CD4-positive, alpha-beta T cell treated with Interleukin-17A for 4 hours (primary cell): Measurements from ENCODE around the gene KLHDC7B.

Source experiments
- DNase-seq: peaks from one replicate; pipeline ENCODE4 v3.0.0-alpha.2; 2020; ENCODE audit warnings: mixed read lengths

KLHDC7B gene

GRCh38 chr22:50574383-50574755 is 28.7 kb downstream of the KLHDC7B start:
- no peak for DNase-seq

GRCh38 chr22:50575426-50575941 is 29.8 kb downstream of the KLHDC7B start:
- DNase-seq = no peak

- DNase-seq = no peak
These were observed 30.4 kb downstream of the KLHDC7B start for GRCh38 chr22:50576070-50576469.

GRCh38 chr22:50576806-50577696 is 31.4 kb downstream of the KLHDC7B start:
- DNase-seq = peak; percentile 16

GRCh38 chr22:50577697-50577986 is 31.9 kb downstream of the KLHDC7B start:
- DNase-seq = no peak

DNA sequence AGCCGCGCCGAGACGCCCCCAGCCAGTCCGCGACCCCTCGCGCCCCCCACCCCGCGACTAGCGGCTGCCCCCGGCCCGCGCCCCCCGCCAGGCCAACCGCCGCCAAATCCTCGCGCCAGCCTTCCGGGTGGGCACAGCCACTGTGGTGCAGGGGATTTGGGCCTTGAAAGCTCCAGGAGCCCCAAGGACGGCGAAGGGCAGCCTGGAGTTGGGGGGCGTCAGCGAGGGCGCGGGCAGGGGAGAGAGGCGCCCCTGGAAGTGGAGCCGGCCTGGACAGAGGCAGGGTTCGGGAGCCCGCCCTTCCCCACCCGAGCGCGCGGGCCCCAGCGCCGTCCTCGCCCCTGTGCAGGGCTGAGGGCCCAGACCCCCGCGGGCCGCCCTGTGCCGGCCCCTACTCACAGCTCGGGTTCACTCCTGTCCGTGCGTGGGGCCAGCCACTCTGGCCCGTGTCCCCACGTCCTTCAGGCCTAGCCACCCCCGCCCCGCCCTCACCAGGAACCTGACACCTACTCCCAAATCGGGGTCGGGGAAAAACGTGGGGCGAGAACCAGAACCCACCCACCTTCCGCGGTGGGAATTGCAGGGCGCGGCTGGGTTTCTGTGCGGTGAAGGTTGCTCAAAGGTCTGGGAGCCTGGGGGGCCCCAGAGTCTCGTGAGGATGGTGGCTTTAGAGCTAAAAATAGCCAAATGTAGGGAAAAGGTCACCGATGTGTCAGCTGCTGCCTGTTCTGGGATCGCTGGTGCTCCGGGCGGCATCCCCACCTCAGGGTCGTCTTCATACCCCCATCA is 32.5 kb downstream of the KLHDC7B start, which contains the start of gene CPT1B:
TSS of gene CPT1B (minus strand) at position 441 of the 789 bp plus-strand sequence. CDS start 512 bp downstream, outside the sequence.
- DNase-seq = no peak

DNA sequence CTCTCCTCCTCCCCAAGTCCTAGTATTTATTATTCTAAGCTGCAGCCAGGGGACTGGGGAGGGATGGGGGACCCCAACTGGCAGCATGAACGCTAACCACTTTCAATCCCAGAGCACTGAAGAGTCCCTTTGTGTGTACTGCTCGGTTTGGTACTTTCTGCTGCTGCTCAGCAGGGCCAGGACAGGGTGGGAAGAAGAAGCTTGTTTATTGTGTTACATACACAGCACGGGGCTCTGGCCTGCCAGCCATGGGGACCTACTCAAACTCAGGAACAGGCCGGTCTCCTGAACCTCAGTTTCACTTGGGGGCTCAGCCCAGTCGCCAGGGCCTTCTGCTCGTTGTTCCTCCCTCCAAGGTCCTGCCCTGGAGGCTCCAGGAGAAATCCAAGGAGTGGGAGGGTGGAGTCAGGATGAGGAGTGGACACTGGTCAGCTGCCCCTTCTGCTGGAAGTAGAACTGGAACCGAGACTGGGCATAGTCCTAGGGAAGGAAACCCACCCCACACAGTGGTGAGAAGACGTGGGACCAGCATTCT is 33.1 kb downstream of the KLHDC7B start:
- no peak for DNase-seq

GRCh38 chr22:50579752-50580151 is 34.1 kb downstream of the KLHDC7B start:
- no peak for DNase-seq

DNA sequence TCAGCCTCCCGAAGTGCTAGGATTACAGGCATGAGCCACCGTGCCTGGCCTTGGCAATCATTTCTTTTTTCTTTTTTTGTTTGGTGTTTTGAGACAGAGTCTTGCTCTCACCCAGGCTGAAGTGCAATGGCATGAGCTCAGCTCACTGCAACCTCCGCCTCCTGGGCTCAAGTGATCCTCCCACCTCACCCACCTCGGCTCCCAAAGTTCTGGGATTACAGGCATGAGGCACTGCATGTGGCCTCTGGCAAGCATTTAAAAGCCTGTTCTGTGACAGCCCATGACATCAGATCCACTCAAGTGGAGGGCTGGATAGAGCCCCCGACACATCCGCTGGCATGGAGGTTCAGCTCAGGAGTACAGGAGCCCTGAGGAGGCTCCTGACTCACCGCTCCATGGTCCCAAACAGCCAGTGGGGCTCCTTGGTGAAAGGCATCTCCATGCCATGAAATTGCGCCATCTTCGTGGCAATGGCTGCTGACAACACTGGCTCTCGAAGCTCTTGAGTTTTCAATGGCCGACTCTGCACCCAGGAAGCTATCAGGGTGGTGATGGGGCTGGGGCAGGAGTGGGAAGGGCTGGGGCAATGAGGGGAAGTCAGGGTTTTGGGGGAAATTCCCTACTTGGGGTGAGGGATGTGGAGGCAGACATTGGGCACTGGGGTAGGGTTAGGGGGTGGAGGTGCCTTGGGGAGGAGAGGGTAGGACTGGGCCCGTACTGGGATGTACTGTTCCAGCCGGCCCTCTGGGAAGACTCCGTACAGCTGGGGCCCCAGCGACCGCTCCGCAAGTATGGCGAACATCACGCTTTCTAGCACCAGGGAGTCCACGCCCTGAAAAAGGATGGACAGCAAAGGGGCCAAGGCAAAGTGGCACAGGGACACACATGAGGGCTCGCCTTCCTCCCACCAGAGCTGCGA is 35.6 kb downstream of the KLHDC7B start:
- DNase-seq = no peak

GRCh38 chr22:50581950-50582492 is 36.3 kb downstream of the KLHDC7B start:
- peak; percentile 51 for DNase-seq

GRCh38 chr22:50582493-50583293 is 37.0 kb downstream of the KLHDC7B start, which contains the start of gene CHKB:
TSS of gene CHKB (minus strand) at chr22:50582849. CDS start at chr22:50582781, 68 bp downstream.
- peak; percentile 99 for DNase-seq

DNA sequence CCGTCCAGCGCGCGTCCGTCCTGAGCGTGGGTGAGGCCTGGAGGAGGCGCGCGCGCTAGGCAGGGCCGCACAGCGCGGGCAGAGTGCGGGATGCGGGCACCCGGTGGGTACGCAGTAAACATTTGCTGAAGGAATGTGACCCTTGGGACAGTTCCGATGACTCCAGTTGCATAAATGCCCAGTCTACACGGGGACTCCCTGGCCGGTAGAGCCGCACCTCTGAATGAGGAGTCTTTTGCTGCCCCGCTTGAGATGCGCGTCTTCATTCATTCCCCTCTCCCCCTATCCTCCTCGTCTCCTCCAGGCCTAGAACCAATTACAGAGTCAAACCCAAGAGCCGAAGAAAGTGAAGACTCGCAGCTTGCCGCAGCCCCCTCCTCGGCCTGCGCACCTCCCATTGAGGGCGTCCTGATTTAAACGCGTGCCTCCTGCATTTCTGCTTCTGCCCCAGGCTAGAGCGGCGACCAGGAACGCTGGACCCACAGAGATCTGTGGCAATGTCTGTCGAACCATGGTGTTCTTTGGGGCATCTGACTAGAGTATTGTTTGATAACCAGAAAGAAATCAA is 37.7 kb downstream of the KLHDC7B start:
- DNase-seq = no peak

DNA sequence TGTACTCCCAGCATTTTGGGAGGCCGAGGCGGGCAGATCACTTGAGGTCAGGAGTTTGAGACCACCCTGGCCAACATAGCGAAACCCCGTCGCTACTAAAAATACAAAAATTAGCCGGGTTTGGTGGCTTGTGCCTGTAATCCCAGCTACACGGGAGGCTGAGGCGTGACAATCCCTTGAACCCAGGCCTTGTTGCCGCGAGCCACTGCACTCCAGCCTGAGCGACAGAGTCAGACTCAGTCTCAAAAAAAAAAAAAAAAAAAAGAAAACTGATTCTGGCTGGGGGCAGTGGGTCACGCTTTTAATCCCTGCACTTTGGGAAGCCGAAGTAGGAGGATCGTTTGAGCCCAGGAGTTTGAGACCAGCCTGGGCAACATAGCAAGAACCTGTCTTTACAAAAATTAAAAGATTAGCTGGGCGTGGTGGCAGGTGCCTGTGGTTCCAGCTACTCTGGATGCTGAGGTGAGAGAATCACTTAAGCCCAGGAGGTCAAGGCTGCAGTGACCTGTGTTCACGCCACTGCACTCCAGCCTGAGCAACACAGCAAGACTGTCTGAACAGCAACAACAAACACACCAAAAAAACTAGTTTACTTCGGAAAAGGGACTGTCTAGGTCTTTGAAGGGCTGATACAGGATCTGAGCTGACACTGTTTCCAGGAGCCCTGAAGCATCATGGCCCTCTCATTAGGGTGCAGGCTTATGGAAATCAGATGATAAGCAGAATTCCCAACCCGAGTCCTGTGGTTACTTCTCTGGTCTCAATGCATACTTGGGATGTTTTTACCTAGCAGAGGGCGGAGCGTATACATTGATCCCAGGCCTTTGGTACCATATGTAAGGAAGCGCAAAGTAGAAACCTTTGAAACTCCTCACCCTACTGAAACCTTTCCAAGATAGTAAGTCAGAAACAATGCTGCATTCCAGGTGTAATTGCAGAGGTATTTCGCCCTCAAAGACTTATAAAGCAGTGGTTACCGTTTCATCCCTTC is 38.7 kb downstream of the KLHDC7B start:
- no peak for DNase-seq

DNA sequence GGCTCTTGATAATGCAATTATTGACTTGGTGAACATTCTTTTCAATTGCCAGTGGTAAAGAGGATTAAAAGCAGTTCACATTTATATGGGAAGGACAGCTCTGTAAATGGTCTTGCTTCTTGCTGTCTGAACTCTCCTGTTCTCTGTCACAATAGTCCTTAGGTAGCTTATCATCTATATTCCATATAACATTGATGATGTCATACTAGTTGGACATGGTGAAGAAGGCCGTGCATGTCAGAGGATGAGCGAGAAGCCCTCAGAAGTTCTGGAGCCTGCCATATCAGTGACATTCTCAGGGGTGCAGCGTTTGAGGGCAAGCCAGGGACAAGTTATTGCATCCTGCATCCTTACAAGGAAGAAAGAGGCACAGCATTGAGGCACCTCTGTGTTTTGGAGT is 39.5 kb downstream of the KLHDC7B start:
- DNase-seq = no peak

DNA sequence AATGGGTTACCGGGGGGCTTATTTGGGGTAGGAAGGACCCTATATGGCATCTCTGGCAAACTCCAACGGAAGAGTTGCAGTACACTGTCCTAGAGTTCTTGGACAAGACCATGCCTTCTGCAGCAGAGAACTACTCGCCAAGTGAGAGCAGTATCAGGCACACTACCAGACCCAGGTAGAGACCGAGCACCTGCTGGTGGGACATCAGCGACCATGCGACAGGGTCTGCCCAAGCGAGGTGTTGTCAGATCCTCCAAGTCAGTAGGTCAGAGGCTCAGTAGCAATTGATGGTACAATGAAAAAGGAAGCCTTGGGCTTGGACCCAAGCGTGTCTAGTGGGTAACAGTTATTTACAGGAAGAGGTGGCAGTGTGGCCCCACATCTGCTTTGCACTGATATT is 40.1 kb downstream of the KLHDC7B start:
- DNase-seq = no peak

GRCh38 chr22:50586416-50586815 is 40.7 kb downstream of the KLHDC7B start:
- no peak for DNase-seq

GRCh38 chr22:50587407-50587806 is 41.7 kb downstream of the KLHDC7B start:
- no peak for DNase-seq

DNA sequence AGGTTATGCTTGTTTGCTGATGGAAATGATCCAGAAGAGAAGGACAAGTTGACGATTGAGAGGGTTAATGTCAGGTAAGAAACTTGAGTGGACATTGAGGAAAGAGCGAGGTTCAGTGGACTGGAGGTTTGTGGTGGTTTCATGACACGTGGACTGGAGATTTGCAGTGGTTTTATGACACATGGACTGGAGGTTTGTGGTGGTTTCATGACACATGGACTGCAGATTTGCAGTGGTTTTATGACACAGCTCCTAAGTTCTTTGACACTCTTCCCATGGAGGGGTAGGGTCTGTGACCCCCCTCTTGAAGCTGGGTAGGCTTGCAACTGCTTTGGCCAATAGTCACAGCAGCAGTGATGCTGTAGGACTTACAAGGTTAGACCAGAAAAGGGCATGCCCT is 49.5 kb downstream of the KLHDC7B start:
- no peak for DNase-seq

- DNase-seq = no peak
These were observed 51.4 kb downstream of the KLHDC7B start for GRCh38 chr22:50597097-50597496.
